GM18861 (cell line): ENCODE data around the gene CAPZB.

Experiments used
- ATAC-seq: cut with Tn5 transposase; IDR thresholded peaks from one replicate; pipeline ENCODE4 v1.9.1; 2021; ENCODE audit not compliant: unreplicated experiment

CAPZB gene

GRCh38 chr1:19430121-19431068 lies 54.9 kb downstream of the CAPZB start:
- no peak for ATAC-seq

GRCh38 chr1:19429611-19430010 lies 55.7 kb downstream of the CAPZB start:
- no peak for ATAC-seq

GRCh38 chr1:19427087-19427781 lies 58.1 kb downstream of the CAPZB start:
- no peak for ATAC-seq

GRCh38 chr1:19426294-19427086 lies 58.8 kb downstream of the CAPZB start:
- ATAC-seq, result no peak

GRCh38 chr1:19425646-19426239 lies 59.6 kb downstream of the CAPZB start:
- no peak for ATAC-seq

GRCh38 chr1:19424651-19425570 lies 60.4 kb downstream of the CAPZB start:
- no peak for ATAC-seq

GRCh38 chr1:19423130-19423529 lies 62.2 kb downstream of the CAPZB start:
- ATAC-seq, result no peak

- ATAC-seq, result no peak
These were observed 64.0 kb downstream of the CAPZB start for GRCh38 chr1:19421365-19421764.

- ATAC-seq, result no peak
These were observed 64.7 kb downstream of the CAPZB start for GRCh38 chr1:19420606-19421005.

GRCh38 chr1:19419691-19420090 lies 65.6 kb downstream of the CAPZB start:
- ATAC-seq, result no peak

GRCh38 chr1:19418503-19418971 lies 66.8 kb downstream of the CAPZB start:
- no peak for ATAC-seq

GRCh38 chr1:19416921-19417470 lies 68.3 kb downstream of the CAPZB start:
- no peak for ATAC-seq

- ATAC-seq, result no peak
These were observed 69.2 kb downstream of the CAPZB start for GRCh38 chr1:19416145-19416544.

- ATAC-seq, result no peak
These were observed 70.7 kb downstream of the CAPZB start for GRCh38 chr1:19414515-19415121.

- ATAC-seq, result no peak
These were observed 71.3 kb downstream of the CAPZB start for GRCh38 chr1:19413999-19414398.

- no peak for ATAC-seq
These were observed 72.7 kb downstream of the CAPZB start for GRCh38 chr1:19412654-19413053.

- no peak for ATAC-seq
These were observed 73.7 kb downstream of the CAPZB start for GRCh38 chr1:19411612-19412011.

- no peak for ATAC-seq
These were observed 74.9 kb downstream of the CAPZB start for GRCh38 chr1:19410393-19410792.
